GM12878 (cell line): Measurements from ENCODE around the gene TBCB. TPM values are rescaled to one million over a fixed set of nuclear protein-coding genes. Genes with fewer than 3 reads are reported as not detected.

Experiments used
- ATAC-seq: fragments of 200-7000 bp; cut with Tn5 transposase; 3 replicates; pipeline ENCODE4 v1.9.1; 2020; ENCODE audit warnings: mild to moderate bottlenecking, moderate library complexity
- BruUV-seq: library from RNA; stranded (reverse); fragments of 400-500 nt; replicated peaks from 2 replicates; lab custom pipeline; 2021; lab: Mats Ljungman, UMichigan
- CTCF ChIA-PET: fragments of 300-600 bp; sonication (Branson Sonifier 250); formaldehyde crosslinking; extraction: SDS; loops from one replicate; lab custom pipeline; 2021; ENCODE audit warnings: inconsistent platforms; lab: Yijun Ruan, JAX
- POLR2A ChIA-PET: fragments of 350-600 bp; formaldehyde crosslinking; extraction: SDS; loops from one replicate; lab custom pipeline; 2021; ENCODE audit warnings: inconsistent platforms; lab: Charles Lee
- RAD21 ChIA-PET: fragments of 300-600 bp; sonication (Branson Sonifier 250); formaldehyde crosslinking; loops from one replicate; lab custom pipeline; 2023; ENCODE audit warnings: antibody characterized with exemption; ENCODE audit not compliant: unreplicated experiment; lab: Charles Lee
- SMC1A ChIA-PET: fragments of 300-600 bp; sonication (Branson Sonifier 250); formaldehyde crosslinking; loops from one replicate; lab custom pipeline; 2023; ENCODE audit not compliant: unreplicated experiment, uncharacterized antibody; lab: Charles Lee
- DNase-seq: peaks from one replicate; pipeline ENCODE4 v3.0.0-alpha.2; 2011; ENCODE audit warnings: low read depth, low spot score
- FAIRE-seq: peaks from 3 replicates; lab custom pipeline; 2011; peaks lifted over from hg19 to GRCh38; lab: Jason Lieb, UNC
- H2AFZ ChIP-seq: 2 replicates; pipeline ENCODE4 v1.6.0; 2011; ENCODE audit warnings: low read depth, low read length, control low read depth; ENCODE audit not compliant: control insufficient read depth
- H3K27ac ChIP-seq: 2 replicates; pipeline ENCODE4 v1.5.1; 2011; ENCODE audit warnings: control low read depth; ENCODE audit not compliant: control insufficient read depth, insufficient read depth
- H3K27me3 ChIP-seq, 2 experiments: replicated peaks in 1 of 2; 2 replicates each; pipeline versions ENCODE4 v1.6.0 to v1.6.1; 2011; ENCODE audit warnings: low read length in 1 of 2; ENCODE audit not compliant: control insufficient read depth in 2 of 2, insufficient read depth in 2 of 2
- H3K36me3 ChIP-seq, 2 experiments: 2 replicates each; pipeline ENCODE4 v1.5.1; 2011; ENCODE audit warnings: low read length in 1 of 2; ENCODE audit not compliant: control insufficient read depth in 2 of 2, insufficient read depth in 2 of 2
- H3K4me1 ChIP-seq: 2 replicates; pipeline ENCODE4 v1.6.1; 2011; ENCODE audit warnings: mild to moderate bottlenecking, low read length, moderate library complexity, mixed read lengths; ENCODE audit not compliant: control insufficient read depth, insufficient read depth
- H3K4me2 ChIP-seq: 2 replicates; pipeline ENCODE4 v1.6.0; 2011; ENCODE audit warnings: control low read depth; ENCODE audit not compliant: control insufficient read depth, insufficient read depth
- H3K4me3 ChIP-seq: fragments of 200-600 bp; sonication (generic); 2 replicates; pipeline ENCODE4 v1.5.1; 2016
- H3K79me2 ChIP-seq: 2 replicates; pipeline ENCODE4 v1.6.0; 2011; ENCODE audit warnings: low read length; ENCODE audit not compliant: control insufficient read depth, insufficient read depth
- H3K9ac ChIP-seq: 2 replicates; pipeline ENCODE4 v1.8.0; 2011; ENCODE audit warnings: low read length, control low read depth, mixed read lengths; ENCODE audit not compliant: control insufficient read depth, insufficient read depth
- H3K9me3 ChIP-seq: replicated peaks from 3 replicates; pipeline ENCODE4 v1.5.1; 2011; ENCODE audit warnings: mild to moderate bottlenecking, low read length; ENCODE audit not compliant: control insufficient read depth, insufficient read depth
- H4K20me1 ChIP-seq: 2 replicates; pipeline ENCODE4 v1.6.0; 2011; ENCODE audit not compliant: control insufficient read depth, insufficient read depth
- CHD1 ChIP-seq: IDR thresholded peaks from 2 replicates; pipeline ENCODE4 v1.6.1; 2012; ENCODE audit warnings: low read depth, low read length, improper control_type of control experiment
- ETV6 ChIP-seq, 2 experiments: fragments of 450-650 bp in 1 of 2; IDR thresholded peaks in 1 of 2; conservative IDR thresholded peaks in 1 of 2; 2 replicates each; pipeline ENCODE4 v1.6.1; 2014; ENCODE audit warnings: antibody characterized with exemption in 1 of 2, borderline replicate concordance in 1 of 2, low read depth in 1 of 2, mild to moderate bottlenecking in 1 of 2, moderate library complexity in 1 of 2
- GATAD2B ChIP-seq: fragments of 450-650 bp; conservative IDR thresholded peaks from 2 replicates; pipeline ENCODE4 v1.6.1; 2017; ENCODE audit warnings: low read depth, mild to moderate bottlenecking, moderate library complexity
- IKZF2 ChIP-seq, 2 experiments: fragments of 450-650 bp; IDR thresholded peaks; 2 replicates each; pipeline ENCODE4 v1.6.1; 2017; ENCODE audit warnings: mild to moderate bottlenecking in 2 of 2, moderate library complexity in 2 of 2
- JUNB ChIP-seq: IDR thresholded peaks from 2 replicates; pipeline ENCODE4 v1.6.1; 2016; ENCODE audit warnings: antibody characterized with exemption, mild to moderate bottlenecking
- NFYB ChIP-seq: IDR thresholded peaks from 2 replicates; pipeline ENCODE4 v1.6.1; 2011; ENCODE audit warnings: low read depth, mild to moderate bottlenecking, low read length, improper control_type of control experiment, moderate library complexity; ENCODE audit not compliant: insufficient read depth
- PML ChIP-seq: IDR thresholded peaks from 2 replicates; pipeline ENCODE4 v1.6.1; 2012; ENCODE audit warnings: low read length, inconsistent platforms
- RCOR1 ChIP-seq: conservative IDR thresholded peaks from 2 replicates; pipeline ENCODE4 v1.6.1; 2012; ENCODE audit warnings: low read depth, low read length, improper control_type of control experiment
- SMARCA5 ChIP-seq: fragments of 450-650 bp; IDR thresholded peaks from 2 replicates; pipeline ENCODE4 v1.6.1; 2017; ENCODE audit warnings: mild to moderate bottlenecking
- YBX1 ChIP-seq: fragments of 450-650 bp; IDR thresholded peaks from 2 replicates; pipeline ENCODE4 v1.6.1; 2016; ENCODE audit warnings: antibody characterized with exemption
- ZBTB33 ChIP-seq: fragments of 450-650 bp; IDR thresholded peaks from 2 replicates; pipeline ENCODE4 v1.6.1; 2017; ENCODE audit warnings: mild to moderate bottlenecking
- ZNF622 ChIP-seq: fragments of 450-650 bp; IDR thresholded peaks from 2 replicates; pipeline ENCODE4 v1.6.1; 2017; ENCODE audit warnings: mild to moderate bottlenecking, inconsistent platforms
- WGBS: methylation state at CpG from one replicate; pipeline ENCODE4 v1.1.6; 2016; ENCODE audit warnings: low lambda C conversion rate; ENCODE audit not compliant: insufficient replicate concordance, insufficient coverage; ENCODE audit errors: missing lambda C conversion rate; 5-methylcytosine and 5-hydroxymethylcytosine counted together
- in situ Hi-C: fragments of 300-500 bp; cut with MboI; formaldehyde crosslinking; loops from 9 replicates; pipeline ENCODE4 v1.14.3; 2018; ENCODE audit warnings: mixed read lengths
- intact Hi-C: fragments of 100-400 bp; cut with micrococcal nuclease; formaldehyde crosslinking; loops from one replicate; pipeline ENCODE4 v1.14.2; 2022; ENCODE audit not compliant: unreplicated experiment
- polyA plus RNA-seq, 11 experiments: library from polyadenylated mRNA; depleted of rRNA in 4 of 11; unstranded in 6 of 11; stranded (reverse) in 5 of 11; fragments of >200 nt; fragmentation: Nextera tagmentation in 4 of 11; fragmentation: Illumina TruSeq in 1 of 11; extraction: Ambion mirVana in 4 of 11; extraction: Trizol in 1 of 11; gene quantifications; 1 replicate in 1 of 11; 2 replicates in 10 of 11; pipeline versions ENCODE4 v1.2.1 to v1.2.3, GENCODE V29; 2011 to 2016; ENCODE audit warnings: inconsistent platforms in 2 of 11, missing spikeins in 2 of 11, low read depth in 1 of 11
- total RNA-seq, 4 experiments: library from RNA; depleted of rRNA in 3 of 4; stranded (reverse); fragments of >200 nt in 3 of 4; fragmentation: Illumina TruSeq in 1 of 4; extraction: Trizol in 1 of 4; gene quantifications; 2 replicates each; pipeline versions ENCODE4 v1.2.1 to v1.2.3, GENCODE V29; 2013 to 2021
- TF ChIP-seq, protein P1 (sequence below): fragments of 150-350 bp; IDR thresholded peaks from 2 replicates; pipeline ENCODE4 v1.6.1; 2014; ENCODE audit warnings: mild to moderate bottlenecking, low read depth, low read length
- TF ChIP-seq, protein P2 (sequence below): IDR thresholded peaks from 2 replicates; pipeline ENCODE4 v1.6.1; 2012; ENCODE audit warnings: mild to moderate bottlenecking, low read depth, low read length
- TF ChIP-seq, protein P3 (sequence below): fragments of 450-650 bp; IDR thresholded peaks from 2 replicates; pipeline ENCODE4 v1.6.1; 2017; ENCODE audit warnings: mild to moderate bottlenecking, low read depth, inconsistent platforms; ENCODE audit not compliant: poor library complexity, severe bottlenecking

Gene TBCB
- total and polyA plus RNA-seq, 10 of the 15 experiments (the other 5 are each of a cell fraction or from before 2014, with no cell fraction given): 9.4 to 193 (median 126) TPM

DNA sequence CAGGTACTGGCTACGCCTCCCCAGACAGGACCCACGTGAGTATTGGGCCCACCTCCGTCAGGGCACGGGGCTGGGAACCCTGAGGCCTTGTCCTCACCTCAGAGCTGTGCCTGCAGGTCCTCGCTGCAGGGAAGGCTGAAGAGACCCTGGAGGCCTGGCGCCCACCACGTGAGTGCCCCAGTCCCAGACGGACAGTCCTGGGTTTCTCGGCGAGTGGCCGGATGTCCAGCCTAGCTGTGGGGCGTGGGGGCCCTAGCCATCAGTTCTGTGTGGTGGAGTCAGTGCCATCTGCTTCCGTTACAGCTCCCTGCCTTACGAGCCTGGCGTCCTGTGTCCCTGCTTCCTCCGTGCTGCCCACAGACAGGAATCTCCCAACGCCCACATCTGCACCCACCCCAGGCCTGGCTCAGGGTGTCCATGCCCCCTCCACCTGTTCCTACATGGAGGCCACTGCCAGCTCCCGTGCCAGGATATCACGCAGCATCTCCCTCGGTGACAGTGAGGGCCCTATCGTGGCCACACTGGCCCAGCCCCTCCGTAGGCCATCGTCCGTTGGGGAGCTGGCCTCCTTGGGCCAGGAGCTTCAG, 12.1 kb upstream of the TBCB start:
- no TSS peak for BruUV-seq
- in situ Hi-C loops (no loop called here), intact Hi-C loops (no loop called here)
- FAIRE-seq: no peak
- ChIA-PET POLR2A (no interaction called here), CTCF (no interaction called here), RAD21 (no interaction called here), SMC1A (no interaction called here)
- H3K27ac ChIP-seq: no peak overlapping the region
- WGBS: 98% methylated on average over 23 of the region's 24 CpGs
- H3K27me3 ChIP-seq: no peaks in the 10 kb centered on the region
- H2AFZ ChIP-seq: no peak overlapping the region
- H4K20me1 ChIP-seq: no peaks in the 10 kb centered on the region
- H3K9ac ChIP-seq: no peak overlapping the region
- DNase-seq: no peak
- no peaks in the 10 kb centered on the region for H3K9me3 ChIP-seq
- H3K4me3 ChIP-seq: no peak overlapping the region
- no peak for ATAC-seq
- H3K4me1 ChIP-seq: no peaks in the 10 kb centered on the region
- H3K79me2 ChIP-seq: no peaks in the 10 kb centered on the region
- TF ChIP-seq NFYB (no peak), SMARCA5 (no peak), ZBTB33 (no peak), IKZF2 (IDR thresholded peaks at IDR 0.05) (no peak), CHD1 (no peak), RCOR1 (no peak), PML (no peak), GATAD2B (no peak), JUNB (no peak), YBX1 (no peak), ZNF622 (no peak), ETV6 (conservative IDR thresholded peaks at IDR 0.05 in 1 of 2, IDR thresholded peaks at IDR 0.05 in 1 of 2; ENCODE audit: borderline replicate concordance in 1 of 2, low read depth in 1 of 2) (no peak)
- TF ChIP-seq, protein P1, sequence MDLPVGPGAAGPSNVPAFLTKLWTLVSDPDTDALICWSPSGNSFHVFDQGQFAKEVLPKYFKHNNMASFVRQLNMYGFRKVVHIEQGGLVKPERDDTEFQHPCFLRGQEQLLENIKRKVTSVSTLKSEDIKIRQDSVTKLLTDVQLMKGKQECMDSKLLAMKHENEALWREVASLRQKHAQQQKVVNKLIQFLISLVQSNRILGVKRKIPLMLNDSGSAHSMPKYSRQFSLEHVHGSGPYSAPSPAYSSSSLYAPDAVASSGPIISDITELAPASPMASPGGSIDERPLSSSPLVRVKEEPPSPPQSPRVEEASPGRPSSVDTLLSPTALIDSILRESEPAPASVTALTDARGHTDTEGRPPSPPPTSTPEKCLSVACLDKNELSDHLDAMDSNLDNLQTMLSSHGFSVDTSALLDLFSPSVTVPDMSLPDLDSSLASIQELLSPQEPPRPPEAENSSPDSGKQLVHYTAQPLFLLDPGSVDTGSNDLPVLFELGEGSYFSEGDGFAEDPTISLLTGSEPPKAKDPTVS: no peak
- TF ChIP-seq, protein P2, sequence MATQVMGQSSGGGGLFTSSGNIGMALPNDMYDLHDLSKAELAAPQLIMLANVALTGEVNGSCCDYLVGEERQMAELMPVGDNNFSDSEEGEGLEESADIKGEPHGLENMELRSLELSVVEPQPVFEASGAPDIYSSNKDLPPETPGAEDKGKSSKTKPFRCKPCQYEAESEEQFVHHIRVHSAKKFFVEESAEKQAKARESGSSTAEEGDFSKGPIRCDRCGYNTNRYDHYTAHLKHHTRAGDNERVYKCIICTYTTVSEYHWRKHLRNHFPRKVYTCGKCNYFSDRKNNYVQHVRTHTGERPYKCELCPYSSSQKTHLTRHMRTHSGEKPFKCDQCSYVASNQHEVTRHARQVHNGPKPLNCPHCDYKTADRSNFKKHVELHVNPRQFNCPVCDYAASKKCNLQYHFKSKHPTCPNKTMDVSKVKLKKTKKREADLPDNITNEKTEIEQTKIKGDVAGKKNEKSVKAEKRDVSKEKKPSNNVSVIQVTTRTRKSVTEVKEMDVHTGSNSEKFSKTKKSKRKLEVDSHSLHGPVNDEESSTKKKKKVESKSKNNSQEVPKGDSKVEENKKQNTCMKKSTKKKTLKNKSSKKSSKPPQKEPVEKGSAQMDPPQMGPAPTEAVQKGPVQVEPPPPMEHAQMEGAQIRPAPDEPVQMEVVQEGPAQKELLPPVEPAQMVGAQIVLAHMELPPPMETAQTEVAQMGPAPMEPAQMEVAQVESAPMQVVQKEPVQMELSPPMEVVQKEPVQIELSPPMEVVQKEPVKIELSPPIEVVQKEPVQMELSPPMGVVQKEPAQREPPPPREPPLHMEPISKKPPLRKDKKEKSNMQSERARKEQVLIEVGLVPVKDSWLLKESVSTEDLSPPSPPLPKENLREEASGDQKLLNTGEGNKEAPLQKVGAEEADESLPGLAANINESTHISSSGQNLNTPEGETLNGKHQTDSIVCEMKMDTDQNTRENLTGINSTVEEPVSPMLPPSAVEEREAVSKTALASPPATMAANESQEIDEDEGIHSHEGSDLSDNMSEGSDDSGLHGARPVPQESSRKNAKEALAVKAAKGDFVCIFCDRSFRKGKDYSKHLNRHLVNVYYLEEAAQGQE: no peak
- TF ChIP-seq, protein P3, sequence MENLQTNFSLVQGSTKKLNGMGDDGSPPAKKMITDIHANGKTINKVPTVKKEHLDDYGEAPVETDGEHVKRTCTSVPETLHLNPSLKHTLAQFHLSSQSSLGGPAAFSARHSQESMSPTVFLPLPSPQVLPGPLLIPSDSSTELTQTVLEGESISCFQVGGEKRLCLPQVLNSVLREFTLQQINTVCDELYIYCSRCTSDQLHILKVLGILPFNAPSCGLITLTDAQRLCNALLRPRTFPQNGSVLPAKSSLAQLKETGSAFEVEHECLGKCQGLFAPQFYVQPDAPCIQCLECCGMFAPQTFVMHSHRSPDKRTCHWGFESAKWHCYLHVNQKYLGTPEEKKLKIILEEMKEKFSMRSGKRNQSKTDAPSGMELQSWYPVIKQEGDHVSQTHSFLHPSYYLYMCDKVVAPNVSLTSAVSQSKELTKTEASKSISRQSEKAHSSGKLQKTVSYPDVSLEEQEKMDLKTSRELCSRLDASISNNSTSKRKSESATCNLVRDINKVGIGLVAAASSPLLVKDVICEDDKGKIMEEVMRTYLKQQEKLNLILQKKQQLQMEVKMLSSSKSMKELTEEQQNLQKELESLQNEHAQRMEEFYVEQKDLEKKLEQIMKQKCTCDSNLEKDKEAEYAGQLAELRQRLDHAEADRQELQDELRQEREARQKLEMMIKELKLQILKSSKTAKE: no peak
- H3K36me3 ChIP-seq: peaks cover 4 to 30% of the 10 kb centered on the region in 2 experiments; a peak in 3 of 4 replicates
- no peak overlapping the region for H3K4me2 ChIP-seq
